Naive thymus-derived CD8-positive, alpha-beta T cell (primary cell): ENCODE data around the gene CLCA1. TPM values are rescaled to one million over a fixed set of nuclear protein-coding genes. Genes with fewer than 3 reads are reported as not detected.

Experiments
- ATAC-seq, 2 donors: fragments of 150-1000 bp; cut with Tn5 transposase in 1 of 2; sonication (Bioruptor Pico), chemical (Tn5 transposase) in 1 of 2; 1 replicate in 1 of 2; 2 replicates in 1 of 2; pipeline ENCODE4 v1.10.0; 2021; ENCODE audit warnings: mild to moderate bottlenecking in 2 of 2, moderate library complexity in 2 of 2
- POLR2A ChIA-PET: fragments of 350-600 bp; sonication (Branson Sonifier 250); formaldehyde crosslinking; loops from one replicate; lab custom pipeline; 2021; ENCODE audit warnings: antibody characterized with exemption; lab: Charles Lee
- DNase-seq, 10 donors: peaks; one replicate each; pipeline versions ENCODE4 v3.0.0 to v3.0.0-alpha.2; 2020 to 2022
- H3K27ac Mint-ChIP-seq, 10 donors: one replicate each; pipeline ENCODE4 v1.8.0; 2020 to 2022; ENCODE audit warnings: mild to moderate bottlenecking in 10 of 10, mixed read lengths in 10 of 10, moderate library complexity in 4 of 10, inconsistent platforms in 1 of 10
- H3K27me3 Mint-ChIP-seq, 5 donors: one replicate each; pipeline ENCODE4 v1.8.0; 2021 to 2022; ENCODE audit warnings: mixed read lengths in 5 of 5
- H3K36me3 Mint-ChIP-seq, 3 donors: one replicate each; pipeline ENCODE4 v1.8.0; 2020 to 2022; ENCODE audit warnings: mixed read lengths in 3 of 3, mild to moderate bottlenecking in 2 of 3, inconsistent platforms in 1 of 3
- H3K4me1 Mint-ChIP-seq, 4 donors: one replicate each; pipeline ENCODE4 v1.8.0; 2021 to 2022; ENCODE audit warnings: mixed read lengths in 4 of 4
- H3K4me3 Mint-ChIP-seq, 10 donors: one replicate each; pipeline ENCODE4 v1.8.0; 2020 to 2022; ENCODE audit warnings: mild to moderate bottlenecking in 10 of 10, mixed read lengths in 10 of 10, moderate library complexity in 6 of 10, inconsistent platforms in 1 of 10
- H3K9me3 Mint-ChIP-seq, 9 donors: one replicate each; pipeline ENCODE4 v1.8.0; 2020 to 2022; ENCODE audit warnings: mixed read lengths in 9 of 9, mild to moderate bottlenecking in 3 of 9, inconsistent platforms in 1 of 9, moderate library complexity in 1 of 9
- polyA plus RNA-seq, 3 donors: library from polyadenylated mRNA; unstranded; fragments of 300-500 nt; fragmentation: Illumina TruSeq; gene quantifications; one replicate each; pipeline ENCODE4 v1.2.3, GENCODE V29; 2021
- total RNA-seq, 8 experiments: library from RNA in 2 of 8; stranded (reverse) in 2 of 8; gene quantifications; one replicate each; pipeline ENCODE4 v1.2.3 and lab custom pipeline; 2021 to 2026

CLCA1 gene
- total and polyA plus RNA-seq, 5 experiments from 2014 or later, result not detected

DNA sequence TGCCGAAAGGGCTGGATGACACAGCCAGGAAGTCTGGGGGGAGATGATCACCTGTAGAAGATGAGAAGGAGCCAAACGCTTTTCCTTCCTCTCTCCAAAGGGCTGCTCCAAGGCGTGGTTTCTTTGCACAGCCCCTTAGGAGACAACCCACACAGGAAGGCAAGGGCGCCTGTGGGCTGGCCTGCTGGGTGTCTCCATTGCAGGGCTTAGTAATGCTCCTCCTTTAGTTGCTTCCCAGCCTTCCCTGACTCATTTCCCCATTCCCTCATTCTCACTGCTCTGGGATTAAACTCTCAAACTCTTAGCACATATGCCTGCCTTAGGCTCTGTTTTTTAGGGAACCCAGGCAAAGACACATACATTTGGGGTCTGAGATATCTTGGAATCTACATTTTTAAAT, 1.7 kb upstream of the CLCA1 start:
- Mint-ChIP-seq H3K9me3 (no peaks in the 10 kb centered on the region), H3K27ac (no peak overlapping the region), H3K36me3 (no peaks in the 10 kb centered on the region), H3K4me1 (no peaks in the 10 kb centered on the region), H3K4me3 (no peak overlapping the region), H3K27me3 (peaks cover under 1 to 12% (median 3%) of the 10 kb centered on the region in 5 donors)
- POLR2A ChIA-PET, result no interaction called here
- DNase-seq, result no peak
- no peak for ATAC-seq

DNA sequence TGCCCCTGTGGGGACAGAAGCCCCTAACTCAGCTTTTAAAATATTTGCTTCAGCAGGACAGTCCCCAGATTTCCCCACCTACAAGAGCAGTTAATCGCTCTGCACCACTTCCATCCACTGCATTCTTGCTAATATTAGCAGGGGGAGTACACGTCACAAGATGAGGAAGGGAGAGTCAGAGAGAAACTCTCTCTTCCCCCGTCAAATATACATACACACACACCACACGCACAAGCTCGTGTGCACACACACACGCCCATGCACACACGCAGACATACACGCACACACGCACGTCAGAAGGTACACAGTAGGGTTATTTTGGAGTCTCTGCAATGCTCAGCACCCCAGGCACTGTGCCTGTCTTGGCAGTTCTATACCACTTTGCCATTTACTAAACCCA, 2.1 kb downstream of the CLCA1 start:
- no peak for DNase-seq
- ATAC-seq, result no peak
- no peak overlapping the region for H3K4me3 Mint-ChIP-seq
- no peak overlapping the region for H3K27ac Mint-ChIP-seq
- H3K27me3 Mint-ChIP-seq, result peaks cover 4 to 20% (median 9%) of the 10 kb centered on the region in 5 donors
- POLR2A ChIA-PET, result no interaction called here
- no peaks in the 10 kb centered on the region for H3K4me1 Mint-ChIP-seq
- H3K36me3 Mint-ChIP-seq, result no peaks in the 10 kb centered on the region
- H3K9me3 Mint-ChIP-seq, result no peaks in the 10 kb centered on the region

DNA sequence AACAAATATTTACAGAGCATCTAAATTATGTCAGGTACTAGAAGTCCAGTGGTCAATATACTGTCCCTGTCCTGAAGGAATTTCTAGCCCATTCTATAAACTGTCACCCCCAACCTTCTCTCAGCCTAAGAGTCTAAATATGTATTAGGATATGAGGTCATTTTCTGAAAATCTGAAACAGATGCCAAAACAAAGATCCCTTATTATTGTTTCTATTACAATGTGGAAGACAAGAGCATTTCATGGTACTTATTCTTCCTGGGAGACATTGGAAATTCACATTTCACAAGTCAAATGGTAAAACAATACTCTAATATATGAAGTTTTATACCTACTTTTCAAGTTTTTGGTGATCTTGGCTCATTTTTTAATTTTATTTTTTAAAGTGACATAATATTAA, 2.6 kb downstream of the CLCA1 start:
- POLR2A ChIA-PET, result no interaction called here
- Mint-ChIP-seq H3K4me3 (no peak overlapping the region), H3K9me3 (no peaks in the 10 kb centered on the region), H3K27me3 (peaks cover 4 to 20% (median 9%) of the 10 kb centered on the region in 5 donors), H3K27ac (no peak overlapping the region), H3K4me1 (no peaks in the 10 kb centered on the region), H3K36me3 (no peaks in the 10 kb centered on the region)
- no peak for ATAC-seq
- no peak for DNase-seq

DNA sequence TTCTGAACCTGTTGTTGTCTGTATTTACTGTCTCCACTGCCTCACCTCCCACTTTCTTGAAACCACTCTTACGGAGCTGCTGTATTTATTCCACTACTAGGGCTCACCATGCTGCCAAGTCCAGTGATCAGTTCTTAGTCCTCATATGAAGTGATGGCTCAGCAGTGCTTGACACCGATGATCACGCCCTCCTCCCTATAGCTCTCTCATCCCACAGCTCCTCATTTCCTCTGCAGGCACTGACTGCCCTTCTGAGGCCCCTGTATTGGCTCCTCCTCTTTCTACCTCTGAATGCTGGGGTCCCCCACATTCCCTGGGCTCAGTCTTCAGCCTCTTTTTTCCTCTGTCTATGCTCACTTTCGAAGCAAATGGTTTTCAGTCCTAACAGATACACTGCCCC, 3.4 kb downstream of the CLCA1 start:
- no peaks in the 10 kb centered on the region for H3K36me3 Mint-ChIP-seq
- peaks cover 4 to 20% (median 9%) of the 10 kb centered on the region in 5 donors for H3K27me3 Mint-ChIP-seq
- DNase-seq (no peak), ATAC-seq (no peak)
- POLR2A ChIA-PET, result no interaction called here
- H3K4me3 Mint-ChIP-seq, result no peak overlapping the region
- no peaks in the 10 kb centered on the region for H3K4me1 Mint-ChIP-seq
- H3K27ac Mint-ChIP-seq, result no peak overlapping the region
- H3K9me3 Mint-ChIP-seq, result no peaks in the 10 kb centered on the region

DNA sequence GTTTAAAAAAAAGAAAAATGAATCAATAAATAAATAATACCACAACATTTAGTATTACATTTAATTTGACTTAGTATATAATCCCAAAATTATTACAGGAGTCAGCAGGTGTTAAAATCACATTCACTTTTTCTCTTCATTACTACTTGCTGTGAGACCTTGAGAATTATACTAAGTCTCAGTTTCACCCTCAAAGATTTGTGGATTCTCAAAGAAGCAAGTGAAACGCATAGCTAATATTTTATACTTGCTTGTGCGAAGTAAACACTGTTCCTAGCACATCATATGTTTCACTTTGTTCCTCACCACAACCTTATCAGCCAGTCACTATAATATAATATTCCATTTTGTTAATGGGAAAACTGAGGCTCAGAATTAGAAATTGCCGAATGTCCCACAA, 4.0 kb downstream of the CLCA1 start:
- DNase-seq, result no peak
- H3K36me3 Mint-ChIP-seq, result no peaks in the 10 kb centered on the region
- no peaks in the 10 kb centered on the region for H3K4me1 Mint-ChIP-seq
- POLR2A ChIA-PET, result no interaction called here
- ATAC-seq, result no peak
- no peaks in the 10 kb centered on the region for H3K9me3 Mint-ChIP-seq
- no peak overlapping the region for H3K27ac Mint-ChIP-seq
- peaks cover 4 to 20% (median 9%) of the 10 kb centered on the region in 5 donors for H3K27me3 Mint-ChIP-seq
- no peak overlapping the region for H3K4me3 Mint-ChIP-seq

DNA sequence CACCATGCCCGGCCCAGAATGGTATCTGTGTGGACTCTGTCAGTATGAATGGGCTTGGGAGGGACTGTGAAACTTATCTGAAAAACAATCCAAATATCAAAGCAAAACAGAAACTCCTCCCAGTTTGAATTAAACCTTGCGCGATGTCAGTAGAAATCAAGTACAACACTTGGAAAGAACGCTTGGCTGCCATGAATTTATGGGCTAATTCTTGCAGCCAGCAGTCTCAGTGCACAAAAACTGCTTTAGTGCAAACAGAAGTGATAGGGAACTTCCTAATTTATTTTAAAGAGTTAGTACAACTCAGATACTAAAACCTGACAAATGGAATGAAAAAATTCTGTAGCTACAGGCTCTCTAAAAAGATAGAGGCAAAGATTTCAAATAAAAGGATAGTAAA, 8.5 kb downstream of the CLCA1 start:
- Mint-ChIP-seq H3K9me3 (no peaks in the 10 kb centered on the region), H3K27me3 (peaks cover 2 to 7% (median 4%) of the 10 kb centered on the region in 5 donors), H3K4me1 (no peaks in the 10 kb centered on the region), H3K4me3 (no peak overlapping the region), H3K36me3 (no peaks in the 10 kb centered on the region), H3K27ac (no peak overlapping the region)
- no peak for DNase-seq
- POLR2A ChIA-PET, result no interaction called here
- no peak for ATAC-seq

DNA sequence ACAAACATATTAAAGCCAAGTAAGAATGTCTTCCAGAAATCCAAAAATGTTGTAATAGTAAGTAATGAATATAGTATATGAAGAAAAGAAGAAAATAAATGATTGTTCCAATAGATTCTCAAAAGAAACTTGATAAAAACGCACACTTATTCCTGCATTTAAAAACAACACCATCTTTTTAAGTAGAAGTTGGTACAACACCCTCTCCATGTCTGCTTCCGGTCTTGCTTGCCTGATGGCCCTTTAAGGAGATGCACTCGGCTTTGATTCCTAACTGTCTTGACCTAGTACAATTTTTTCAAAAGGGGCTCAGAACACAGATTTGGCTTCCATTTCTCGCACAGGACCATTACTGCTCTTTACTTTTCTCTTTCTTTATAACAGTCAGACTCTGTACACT, 9.0 kb downstream of the CLCA1 start:
- DNase-seq (no peak), ATAC-seq (no peak)
- H3K27me3 Mint-ChIP-seq, result peaks cover 0 to 4% (median 2%) of the 10 kb centered on the region in 5 donors
- no peak overlapping the region for H3K27ac Mint-ChIP-seq
- no peaks in the 10 kb centered on the region for H3K9me3 Mint-ChIP-seq
- no peak overlapping the region for H3K4me3 Mint-ChIP-seq
- POLR2A ChIA-PET, result no interaction called here
- no peaks in the 10 kb centered on the region for H3K4me1 Mint-ChIP-seq
- H3K36me3 Mint-ChIP-seq, result no peaks in the 10 kb centered on the region

DNA sequence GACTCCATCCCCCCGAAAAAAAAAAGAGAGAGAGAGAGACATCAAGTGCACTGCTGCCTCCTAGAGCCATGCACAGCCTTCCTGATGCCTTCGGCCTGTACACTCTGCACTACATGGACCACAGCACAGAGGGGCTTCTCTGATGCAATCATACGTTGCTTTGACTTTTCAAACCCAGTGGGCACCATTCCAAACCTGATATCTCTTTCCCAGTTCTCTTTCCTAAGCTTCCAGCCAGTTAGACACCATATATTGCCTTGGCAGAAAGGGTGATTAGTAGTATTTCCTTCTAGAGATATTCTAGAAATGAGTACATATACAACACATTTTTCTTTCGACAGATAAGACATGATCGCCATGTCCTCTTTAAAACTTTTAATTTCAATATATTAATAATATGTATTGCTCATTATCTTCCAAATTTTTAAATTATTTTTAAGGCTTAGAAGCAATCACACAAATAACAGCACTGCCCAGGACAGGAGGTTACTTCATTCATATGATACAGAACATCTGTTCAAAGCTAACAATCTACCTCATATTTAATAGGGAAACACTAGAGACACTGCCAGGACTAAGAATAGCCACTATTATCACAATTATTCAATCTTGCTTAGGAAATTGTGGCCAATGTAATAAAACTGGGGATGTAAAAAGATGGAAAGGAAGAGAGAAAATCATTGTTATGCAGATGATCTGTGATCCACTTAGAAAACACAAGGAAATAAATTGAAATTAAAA, 9.9 kb downstream of the CLCA1 start:
- no peak overlapping the region for H3K4me3 Mint-ChIP-seq
- H3K27me3 Mint-ChIP-seq, result peaks cover 0 to 4% (median 2%) of the 10 kb centered on the region in 5 donors
- H3K36me3 Mint-ChIP-seq, result no peaks in the 10 kb centered on the region
- H3K9me3 Mint-ChIP-seq, result no peaks in the 10 kb centered on the region
- H3K27ac Mint-ChIP-seq, result no peak overlapping the region
- POLR2A ChIA-PET, result no interaction called here
- H3K4me1 Mint-ChIP-seq, result no peaks in the 10 kb centered on the region
- ATAC-seq (no peak), DNase-seq (no peak)

DNA sequence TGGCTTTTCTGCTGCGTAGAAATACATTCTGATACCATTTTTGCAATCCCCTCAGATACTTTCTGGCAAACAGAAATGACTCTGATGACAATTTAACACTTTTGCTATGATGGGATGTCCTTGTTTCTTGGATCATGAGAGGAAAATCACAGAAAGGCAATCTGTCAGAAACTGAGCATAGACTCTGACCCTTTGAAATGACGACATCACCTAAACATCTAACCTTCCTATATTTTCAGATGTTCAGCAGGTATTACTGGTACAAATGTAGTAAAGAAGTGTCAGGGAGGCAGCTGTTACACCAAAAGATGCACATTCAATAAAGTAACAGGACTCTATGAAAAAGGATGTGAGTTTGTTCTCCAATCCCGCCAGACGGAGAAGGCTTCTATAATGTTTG, 13.2 kb downstream of the CLCA1 start:
- POLR2A ChIA-PET, result interaction anchor here (0.6 kb wide), 1 partner anchor 813 kb away, joined by 5 read pairs; no protein-coding TSS in a partner anchor
- no peak overlapping the region for H3K27ac Mint-ChIP-seq
- DNase-seq (no peak), ATAC-seq (no peak)
- no peaks in the 10 kb centered on the region for H3K36me3 Mint-ChIP-seq
- no peaks in the 10 kb centered on the region for H3K4me1 Mint-ChIP-seq
- no peaks in the 10 kb centered on the region for H3K9me3 Mint-ChIP-seq
- peaks cover 0 to 14% (median 0%) of the 10 kb centered on the region in 5 donors for H3K27me3 Mint-ChIP-seq
- no peak overlapping the region for H3K4me3 Mint-ChIP-seq

DNA sequence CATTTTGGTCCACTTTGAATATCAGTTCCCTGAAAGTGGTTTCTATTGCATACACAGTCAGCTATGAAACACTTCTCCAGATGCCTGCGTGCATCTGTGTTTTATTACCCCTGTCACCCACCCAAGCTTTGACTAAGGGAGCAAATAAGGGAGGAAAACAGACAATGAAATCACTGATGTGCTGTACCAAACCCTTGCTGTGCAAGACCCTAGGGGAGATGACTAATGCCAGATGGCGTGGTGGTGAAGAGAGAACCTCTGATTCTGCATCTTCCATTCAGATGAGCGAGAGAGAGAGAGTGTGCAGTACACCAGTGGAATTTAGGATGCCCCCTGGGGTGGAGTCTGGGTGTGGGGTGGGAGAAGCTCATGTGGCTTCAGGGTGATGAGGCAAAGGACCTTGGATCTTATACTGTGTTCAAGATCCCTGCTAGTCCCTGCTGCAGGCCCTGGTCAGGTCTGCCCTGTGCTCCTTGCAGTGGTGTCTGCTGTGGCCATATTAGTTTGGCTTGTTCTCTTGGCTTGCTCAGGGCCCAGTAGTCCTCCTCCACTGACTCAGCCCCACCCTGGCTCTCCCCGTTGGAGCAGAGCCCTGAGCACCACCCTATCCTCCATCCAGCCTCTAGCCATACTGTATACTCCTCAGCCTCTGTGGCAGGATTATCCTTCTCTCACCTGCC, 18.5 kb downstream of the CLCA1 start:
- Mint-ChIP-seq H3K27ac (peak overlapping the region in 1 of 10 donors; percentile 2), H3K4me3 (no peak overlapping the region), H3K27me3 (peaks cover 0 to 18% (median 2%) of the 10 kb centered on the region in 5 donors), H3K36me3 (no peaks in the 10 kb centered on the region), H3K4me1 (no peaks in the 10 kb centered on the region), H3K9me3 (no peaks in the 10 kb centered on the region)
- no peak for ATAC-seq
- POLR2A ChIA-PET, result no interaction called here
- DNase-seq, result no peak

DNA sequence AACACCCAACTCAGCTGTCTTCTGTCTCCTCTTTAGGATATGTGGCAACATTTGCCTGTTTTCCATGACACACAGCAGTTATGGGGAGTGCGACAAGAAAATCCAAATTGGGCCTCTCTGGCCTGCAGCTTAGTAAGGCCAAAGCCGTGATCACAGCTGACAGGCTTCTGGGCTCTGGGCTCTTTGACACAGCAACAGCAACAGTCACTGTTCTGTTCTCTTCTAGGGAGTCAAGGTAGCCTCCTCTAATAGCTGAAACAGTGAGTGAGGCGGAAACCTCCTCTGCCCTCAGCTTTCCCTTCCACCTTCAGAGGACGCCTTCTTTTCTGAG, 19.0 kb downstream of the CLCA1 start:
- POLR2A ChIA-PET, result no interaction called here
- no peaks in the 10 kb centered on the region for H3K4me1 Mint-ChIP-seq

DNA sequence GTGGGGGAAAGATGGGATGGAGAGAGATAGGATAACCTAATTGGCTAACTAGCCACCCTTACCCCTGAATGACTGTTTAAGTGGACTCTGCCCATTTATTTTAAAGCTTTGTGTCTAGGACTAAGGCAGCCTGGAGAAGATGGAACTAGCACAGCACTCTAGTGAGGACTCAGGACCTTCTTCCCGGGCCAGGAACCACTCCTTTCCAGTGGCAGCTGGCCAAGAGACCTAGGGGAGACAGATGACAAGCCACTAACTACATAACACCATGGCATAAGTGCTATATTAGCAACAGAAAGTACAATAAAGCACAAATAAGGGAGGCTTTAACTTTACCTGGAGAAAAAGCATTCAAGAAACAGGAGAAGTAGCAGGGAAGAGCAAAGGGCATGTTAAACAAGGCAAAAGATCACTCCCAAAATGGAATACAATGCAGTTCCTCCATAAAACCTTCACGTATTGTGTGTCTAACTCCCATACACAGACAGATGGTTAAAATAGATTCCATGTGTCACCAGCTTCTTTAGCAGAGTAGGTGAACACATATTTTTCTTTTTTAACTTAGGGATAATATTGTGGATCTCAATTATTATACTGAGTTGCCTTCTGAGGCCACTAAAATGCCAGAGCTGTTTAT, 20.6 kb downstream of the CLCA1 start:
- H3K4me1 Mint-ChIP-seq, result no peaks in the 10 kb centered on the region
- H3K27me3 Mint-ChIP-seq, result peaks cover 0 to 19% (median 2%) of the 10 kb centered on the region in 5 donors
- no peak overlapping the region for H3K27ac Mint-ChIP-seq
- no peak overlapping the region for H3K4me3 Mint-ChIP-seq
- H3K36me3 Mint-ChIP-seq, result no peaks in the 10 kb centered on the region
- no peaks in the 10 kb centered on the region for H3K9me3 Mint-ChIP-seq
- no peak for ATAC-seq
- POLR2A ChIA-PET, result no interaction called here
- no peak for DNase-seq

More for the DNA sequence above, 19.0 kb downstream of the CLCA1 start:
- ATAC-seq (no peak), DNase-seq (no peak)
- Mint-ChIP-seq H3K9me3 (no peaks in the 10 kb centered on the region), H3K4me3 (no peak overlapping the region), H3K27ac (no peak overlapping the region), H3K27me3 (peaks cover 0 to 20% (median 2%) of the 10 kb centered on the region in 5 donors), H3K36me3 (no peaks in the 10 kb centered on the region)

DNA sequence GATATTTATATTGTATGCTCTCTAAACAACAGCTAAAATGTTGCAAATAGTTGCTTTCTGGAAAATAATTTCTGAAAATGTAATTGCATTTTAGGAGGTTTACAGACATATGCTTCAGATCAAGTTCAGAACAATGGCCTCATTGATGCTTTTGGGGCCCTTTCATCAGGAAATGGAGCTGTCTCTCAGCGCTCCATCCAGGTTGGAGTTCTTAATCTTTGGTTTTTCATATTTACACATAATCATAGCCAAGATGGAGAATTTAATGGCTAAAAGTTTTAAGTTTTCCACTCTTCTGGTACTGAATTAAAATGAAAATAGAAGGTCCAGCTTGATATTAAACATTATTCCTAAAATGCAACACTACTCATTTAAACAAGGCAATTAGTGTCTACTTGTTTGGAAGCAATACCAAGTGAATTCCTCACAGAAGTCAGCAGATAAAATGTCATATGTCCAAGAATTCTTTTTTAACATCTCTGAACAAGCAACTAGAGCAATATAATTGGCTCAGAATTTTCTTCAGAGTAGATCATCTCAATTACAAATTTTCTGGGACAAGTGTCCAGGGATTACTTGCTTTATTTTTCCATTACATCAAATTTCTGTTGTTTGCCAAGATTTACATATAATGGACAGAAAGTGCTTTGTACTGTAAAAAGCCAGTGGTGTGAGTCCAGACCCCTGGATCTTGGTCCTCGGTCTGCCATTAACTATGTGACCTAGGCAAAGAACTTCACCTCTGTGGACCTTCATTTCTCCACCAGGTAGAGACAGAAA, 22.6 kb downstream of the CLCA1 start:
- Mint-ChIP-seq H3K4me3 (no peak overlapping the region), H3K9me3 (no peaks in the 10 kb centered on the region), H3K4me1 (no peaks in the 10 kb centered on the region), H3K27ac (no peak overlapping the region), H3K27me3 (peaks cover 0 to 17% (median 2%) of the 10 kb centered on the region in 5 donors), H3K36me3 (no peaks in the 10 kb centered on the region)
- ATAC-seq (no peak), DNase-seq (no peak)
- POLR2A ChIA-PET, result no interaction called here
